ENCODE measurements around the gene KRT6A.
A peak's percentile ranks its signal among the peaks of the same experiment; 100 is the strongest.

DNA sequence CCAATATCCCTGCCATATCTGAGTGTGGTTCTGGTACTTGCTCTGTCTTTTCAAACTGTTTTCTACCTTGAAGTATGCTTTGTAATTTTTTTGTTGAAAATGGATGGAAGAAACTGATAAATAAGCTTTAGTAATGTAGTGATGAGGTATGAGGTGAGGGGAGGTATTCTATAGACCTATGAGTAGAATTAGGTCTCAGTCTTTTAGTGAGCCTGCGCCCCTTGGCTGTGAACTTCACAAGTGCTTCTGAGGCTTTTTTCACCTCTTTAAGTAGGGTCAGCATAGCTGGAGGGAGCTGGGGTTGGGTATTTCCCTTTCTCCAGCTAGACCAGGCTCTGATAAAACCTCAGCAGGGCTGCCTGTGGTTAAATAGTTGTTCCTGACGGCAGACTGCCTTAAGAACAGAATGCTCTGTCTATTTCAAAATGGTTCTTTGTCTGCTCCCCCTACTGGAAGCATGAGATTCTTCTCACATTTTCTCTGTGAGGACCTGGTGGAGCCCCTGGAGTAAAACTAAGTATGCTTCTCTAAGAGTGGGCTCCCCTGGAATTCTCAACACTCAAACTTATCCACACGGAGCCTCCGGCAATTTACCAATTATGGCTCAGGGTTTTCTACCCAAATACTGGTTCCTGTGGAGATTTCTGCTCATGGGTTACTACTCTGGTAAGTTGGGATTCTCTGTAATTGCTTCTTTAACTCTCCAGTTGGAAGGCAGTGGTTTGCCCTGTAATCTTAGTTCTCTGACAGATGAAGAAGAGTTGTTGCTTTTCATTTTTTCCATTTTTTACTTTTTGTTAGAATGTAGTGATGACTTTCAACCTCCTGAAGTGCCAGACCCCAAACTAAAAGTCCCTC is 14.0 kb upstream of the KRT6A start:
- TF ChIP-seq, protein P1, sequence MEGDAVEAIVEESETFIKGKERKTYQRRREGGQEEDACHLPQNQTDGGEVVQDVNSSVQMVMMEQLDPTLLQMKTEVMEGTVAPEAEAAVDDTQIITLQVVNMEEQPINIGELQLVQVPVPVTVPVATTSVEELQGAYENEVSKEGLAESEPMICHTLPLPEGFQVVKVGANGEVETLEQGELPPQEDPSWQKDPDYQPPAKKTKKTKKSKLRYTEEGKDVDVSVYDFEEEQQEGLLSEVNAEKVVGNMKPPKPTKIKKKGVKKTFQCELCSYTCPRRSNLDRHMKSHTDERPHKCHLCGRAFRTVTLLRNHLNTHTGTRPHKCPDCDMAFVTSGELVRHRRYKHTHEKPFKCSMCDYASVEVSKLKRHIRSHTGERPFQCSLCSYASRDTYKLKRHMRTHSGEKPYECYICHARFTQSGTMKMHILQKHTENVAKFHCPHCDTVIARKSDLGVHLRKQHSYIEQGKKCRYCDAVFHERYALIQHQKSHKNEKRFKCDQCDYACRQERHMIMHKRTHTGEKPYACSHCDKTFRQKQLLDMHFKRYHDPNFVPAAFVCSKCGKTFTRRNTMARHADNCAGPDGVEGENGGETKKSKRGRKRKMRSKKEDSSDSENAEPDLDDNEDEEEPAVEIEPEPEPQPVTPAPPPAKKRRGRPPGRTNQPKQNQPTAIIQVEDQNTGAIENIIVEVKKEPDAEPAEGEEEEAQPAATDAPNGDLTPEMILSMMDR (IDR thresholded peaks at IDR 0.05) = peak in 5 of 6 experiments; percentile 44 to 71 (median 55)
- TF ChIP-seq POLR2A (IDR thresholded peaks at IDR 0.05) = no peak

Measured in esophagus squamous epithelium (tissue), 4 donors.